HepG2 (cell line): Measurements from ENCODE around the gene DLG2. TPM values are rescaled to one million over a fixed set of nuclear protein-coding genes. Genes with fewer than 3 reads are reported as not detected.
A peak's percentile ranks its signal among the peaks of the same experiment; 100 is the strongest.

Source experiments
- ADNP ChIP-seq: sonication (generic); formaldehyde crosslinking; IDR thresholded peaks from 2 replicates; pipeline ENCODE4 v1.4.0; 2020; ENCODE audit warnings: missing genetic modification reagents
- ATRX ChIP-seq: sonication (generic); formaldehyde crosslinking; IDR thresholded peaks from 2 replicates; pipeline ENCODE4 v1.4.0; 2020; ENCODE audit warnings: missing genetic modification reagents, borderline replicate concordance
- FLYWCH1 ChIP-seq: sonication (generic); formaldehyde crosslinking; IDR thresholded peaks from 2 replicates; pipeline ENCODE4 v1.8.1; 2023; ENCODE audit warnings: mild to moderate bottlenecking, missing genetic modification reagents
- GABPA ChIP-seq, 2 experiments: IDR thresholded peaks; 2 replicates each; pipeline ENCODE4 v1.6.1; 2011 to 2016; ENCODE audit warnings: low read depth in 2 of 2, low read length in 1 of 2, missing biosample characterization in 1 of 2, missing genetic modification characterization in 1 of 2
- GPN1 ChIP-seq: sonication (generic); formaldehyde crosslinking; IDR thresholded peaks from 2 replicates; pipeline ENCODE4 v1.5.1; 2020; ENCODE audit warnings: missing genetic modification reagents, borderline replicate concordance
- HNRNPUL1 ChIP-seq: fragments of 200-400 bp; formaldehyde crosslinking; IDR thresholded peaks from 2 replicates; pipeline ENCODE4 v1.6.1; 2017; ENCODE audit warnings: low read depth, mild to moderate bottlenecking, low read length, moderate library complexity
- MBD4 ChIP-seq: IDR thresholded peaks from 2 replicates; pipeline ENCODE4 v1.6.1; 2012; ENCODE audit warnings: low read length, inconsistent platforms, borderline replicate concordance
- MXD4 ChIP-seq: IDR thresholded peaks from 2 replicates; pipeline ENCODE4 v1.6.1; 2016; ENCODE audit warnings: mild to moderate bottlenecking, missing biosample characterization, missing genetic modification reagents
- MYPOP ChIP-seq: sonication (generic); formaldehyde crosslinking; IDR thresholded peaks from 2 replicates; pipeline ENCODE4 v1.8.1; 2023; ENCODE audit warnings: mild to moderate bottlenecking, moderate library complexity, missing genetic modification reagents
- PRDM15 ChIP-seq: sonication (generic); formaldehyde crosslinking; IDR thresholded peaks from 2 replicates; pipeline ENCODE4 v1.4.0; 2020; ENCODE audit warnings: missing genetic modification reagents
- RAD51 ChIP-seq: fragments of 450-650 bp; IDR thresholded peaks from 2 replicates; pipeline ENCODE4 v1.6.1; 2016; ENCODE audit warnings: borderline replicate concordance
- RFXAP ChIP-seq: sonication (generic); formaldehyde crosslinking; IDR thresholded peaks from 2 replicates; pipeline ENCODE4 v1.4.0; 2020; ENCODE audit warnings: missing genetic modification reagents, borderline replicate concordance
- SIX1 ChIP-seq: sonication (generic); formaldehyde crosslinking; IDR thresholded peaks from 2 replicates; pipeline ENCODE4 v1.4.0; 2020; ENCODE audit warnings: missing genetic modification reagents, borderline replicate concordance
- SOX5 ChIP-seq: IDR thresholded peaks from 2 replicates; pipeline ENCODE4 v1.6.1; 2016; ENCODE audit warnings: borderline replicate concordance
- TBX3 ChIP-seq: fragments of 450-650 bp; IDR thresholded peaks from 2 replicates; pipeline ENCODE4 v1.6.1; 2017; ENCODE audit warnings: antibody characterized with exemption, mild to moderate bottlenecking, inconsistent platforms, borderline replicate concordance
- YY1 ChIP-seq: IDR thresholded peaks from 2 replicates; pipeline ENCODE4 v1.6.1; 2011; ENCODE audit warnings: low read length, low read depth, moderate library complexity, mild to moderate bottlenecking; ENCODE audit not compliant: insufficient read depth, insufficient replicate concordance
- ZFP36 ChIP-seq: fragments of 150-350 bp; IDR thresholded peaks from 2 replicates; pipeline ENCODE4 v1.6.1; 2018; ENCODE audit warnings: borderline replicate concordance, low read length, low read depth; ENCODE audit not compliant: partially characterized antibody
- ZNF572 ChIP-seq: sonication (generic); formaldehyde crosslinking; IDR thresholded peaks from 2 replicates; pipeline ENCODE4 v1.5.1; 2020; ENCODE audit warnings: mild to moderate bottlenecking, missing genetic modification reagents
- ZNF782 ChIP-seq: sonication (generic); formaldehyde crosslinking; IDR thresholded peaks from 2 replicates; pipeline ENCODE4 v1.4.0; 2020; ENCODE audit warnings: missing genetic modification reagents, mild to moderate bottlenecking, borderline replicate concordance
- polyA plus RNA-seq, 8 experiments: library from polyadenylated mRNA; depleted of rRNA in 3 of 8; stranded (reverse) in 7 of 8; unstranded in 1 of 8; fragments of >200 nt; fragmentation: Illumina TruSeq in 4 of 8; extraction: Trizol in 4 of 8; gene quantifications; 2 replicates each; pipeline versions ENCODE4 v1.2.1 to v1.2.3, GENCODE V29; 2011 to 2016; ENCODE audit warnings: low read depth in 4 of 8, missing spikeins in 1 of 8, mixed read lengths in 1 of 8; ENCODE audit not compliant: insufficient read depth in 1 of 8
- total RNA-seq, 5 experiments: library from RNA; depleted of rRNA; stranded (reverse); fragments of >200 nt; fragmentation: Illumina TruSeq; extraction: Trizol; gene quantifications; 2 replicates each; pipeline ENCODE4 v1.2.3, GENCODE V29; 2016; ENCODE audit warnings: low read depth in 1 of 5
- TF ChIP-seq, protein P1 (sequence below): sonication (generic); formaldehyde crosslinking; IDR thresholded peaks from 2 replicates; pipeline ENCODE4 v1.4.0; 2020; ENCODE audit warnings: missing genetic modification reagents
- TF ChIP-seq, protein P2 (sequence below): IDR thresholded peaks from 2 replicates; pipeline ENCODE4 v1.6.1; 2016; ENCODE audit warnings: missing compliant biosample characterization, missing genetic modification reagents, borderline replicate concordance

DLG2 gene
- total and polyA plus RNA-seq, 2 of the 13 experiments (the other 11 are each of a cell fraction or from before 2014, with no cell fraction given): 0.46 to 1.0 TPM

DNA sequence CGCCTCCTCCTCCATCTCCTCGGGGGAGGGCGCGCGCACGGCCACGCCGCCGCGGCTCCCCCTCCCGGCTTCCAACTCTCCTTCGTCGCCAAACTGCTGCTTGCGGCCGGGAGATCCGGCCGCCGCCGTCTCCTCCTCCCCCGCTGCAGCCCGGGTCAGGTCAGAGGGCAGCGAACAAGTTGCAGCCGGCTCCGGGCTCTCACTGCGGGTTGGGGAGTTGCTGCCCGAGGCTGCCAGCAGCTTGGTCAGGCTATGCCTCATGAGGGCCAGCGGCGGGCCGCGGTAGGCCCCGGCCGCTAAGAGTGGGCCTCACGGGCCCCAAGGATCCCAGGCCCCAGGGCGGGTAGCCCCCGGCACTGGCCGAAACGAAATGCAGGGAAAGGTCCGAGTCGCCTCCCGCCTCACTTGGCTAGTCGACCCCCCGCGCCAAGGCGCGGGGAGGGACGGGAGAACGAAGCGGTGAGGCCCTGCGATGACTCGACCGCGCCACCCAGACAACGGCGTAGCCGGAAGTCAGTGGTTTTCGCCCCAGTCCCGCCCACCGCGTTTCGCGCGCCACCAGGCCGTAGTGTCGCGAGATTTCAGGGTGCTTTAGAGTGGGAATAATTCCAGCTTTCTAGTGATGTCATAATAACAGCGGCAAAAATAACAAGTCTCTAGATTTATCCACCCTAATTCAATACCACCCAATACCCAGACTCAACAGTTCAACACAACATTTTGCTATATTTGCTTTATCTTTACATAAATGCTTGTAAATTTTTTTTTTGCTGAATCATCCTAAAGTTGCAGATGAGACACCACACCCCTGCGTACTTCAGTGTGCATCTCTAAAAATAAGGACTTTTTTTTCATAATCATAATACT, 37.7 kb upstream of the DLG2 start, which contains the start of gene CREBZF (continued):
- TF ChIP-seq RFXAP (CRISPR knock-in tag) (no peak), GABPA (IDR thresholded peaks at IDR 0.05; ENCODE audit: low read depth, low read length) (peak; percentile 67), GABPA (CRISPR knock-in tag; IDR thresholded peaks at IDR 0.05; ENCODE audit: low read depth) (peak; percentile 91), RAD51 (no peak), GPN1 (no peak), MXD4 (peak; percentile 34; the same call in 1 of the 2 replicates), PRDM15 (CRISPR knock-in tag) (no peak; the same call in 1 of the 2 replicates), YY1 (peak; percentile 20), FLYWCH1 (CRISPR knock-in tag) (no peak), ZNF572 (CRISPR knock-in tag) (no peak), SIX1 (CRISPR knock-in tag) (no peak), ADNP (CRISPR knock-in tag) (no peak), TBX3 (0 out of 2 replicates have a peak, but pooled peaks have one; percentile 24), MYPOP (CRISPR knock-in tag) (peak; percentile 51; the same call in 1 of the 2 replicates), ATRX (CRISPR knock-in tag) (no peak), SOX5 (peak; percentile 8; the same call in 1 of the 2 replicates), ZNF782 (CRISPR knock-in tag) (no peak), MBD4 (no peak), ZFP36 (no peak), HNRNPUL1 (no peak)
- TF ChIP-seq, protein P1, sequence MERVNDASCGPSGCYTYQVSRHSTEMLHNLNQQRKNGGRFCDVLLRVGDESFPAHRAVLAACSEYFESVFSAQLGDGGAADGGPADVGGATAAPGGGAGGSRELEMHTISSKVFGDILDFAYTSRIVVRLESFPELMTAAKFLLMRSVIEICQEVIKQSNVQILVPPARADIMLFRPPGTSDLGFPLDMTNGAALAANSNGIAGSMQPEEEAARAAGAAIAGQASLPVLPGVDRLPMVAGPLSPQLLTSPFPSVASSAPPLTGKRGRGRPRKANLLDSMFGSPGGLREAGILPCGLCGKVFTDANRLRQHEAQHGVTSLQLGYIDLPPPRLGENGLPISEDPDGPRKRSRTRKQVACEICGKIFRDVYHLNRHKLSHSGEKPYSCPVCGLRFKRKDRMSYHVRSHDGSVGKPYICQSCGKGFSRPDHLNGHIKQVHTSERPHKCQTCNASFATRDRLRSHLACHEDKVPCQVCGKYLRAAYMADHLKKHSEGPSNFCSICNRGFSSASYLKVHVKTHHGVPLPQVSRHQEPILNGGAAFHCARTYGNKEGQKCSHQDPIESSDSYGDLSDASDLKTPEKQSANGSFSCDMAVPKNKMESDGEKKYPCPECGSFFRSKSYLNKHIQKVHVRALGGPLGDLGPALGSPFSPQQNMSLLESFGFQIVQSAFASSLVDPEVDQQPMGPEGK (CRISPR knock-in tag): peak; percentile 51; the same call in 1 of the 2 replicates
- TF ChIP-seq, protein P2, sequence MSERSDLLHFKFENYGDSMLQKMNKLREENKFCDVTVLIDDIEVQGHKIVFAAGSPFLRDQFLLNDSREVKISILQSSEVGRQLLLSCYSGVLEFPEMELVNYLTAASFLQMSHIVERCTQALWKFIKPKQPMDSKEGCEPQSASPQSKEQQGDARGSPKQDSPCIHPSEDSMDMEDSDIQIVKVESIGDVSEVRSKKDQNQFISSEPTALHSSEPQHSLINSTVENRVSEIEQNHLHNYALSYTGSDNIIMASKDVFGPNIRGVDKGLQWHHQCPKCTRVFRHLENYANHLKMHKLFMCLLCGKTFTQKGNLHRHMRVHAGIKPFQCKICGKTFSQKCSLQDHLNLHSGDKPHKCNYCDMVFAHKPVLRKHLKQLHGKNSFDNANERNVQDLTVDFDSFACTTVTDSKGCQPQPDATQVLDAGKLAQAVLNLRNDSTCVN (CRISPR knock-in tag): peak; percentile 56; the same call in 1 of the 2 replicates
